A549 (cell line): Measurements from ENCODE around the gene PALLD. TPM values are rescaled to one million over a fixed set of nuclear protein-coding genes. Genes with fewer than 3 reads are reported as not detected.
"Not testable (repeated sequence)": the region's sequence is repeated elsewhere in the genome, so short reads cannot be mapped to it uniquely, and the experiment has no call there.

Experiments used
- ATAC-seq, 2 experiments: fragments of 200-7000 bp in 1 of 2; fragments of >200 bp in 1 of 2; cut with Nextera tagmentation in 1 of 2; cut with Tn5 transposase in 1 of 2; 3 replicates each; pipeline versions ENCODE4 v1.8.0 to v1.9.1; 2018 to 2020; ENCODE audit warnings: mild to moderate bottlenecking in 1 of 2, moderate library complexity in 1 of 2
- CTCF ChIA-PET: fragments of 300-600 bp; sonication (Branson Sonifier 250); formaldehyde crosslinking; extraction: SDS; loops from one replicate; lab custom pipeline; 2021; ENCODE audit warnings: antibody characterized with exemption, inconsistent platforms; lab: Yijun Ruan, JAX
- POLR2A ChIA-PET: fragments of 350-600 bp; formaldehyde crosslinking; extraction: SDS; loops from one replicate; lab custom pipeline; 2021; ENCODE audit warnings: antibody characterized with exemption, inconsistent platforms; lab: Yijun Ruan, JAX
- DNase-seq, 2 experiments: peaks; one replicate each; pipeline versions ENCODE4 v3.0.0 to v3.0.0-alpha.2; 2011 to 2016; ENCODE audit warnings: low read depth in 1 of 2, low spot score in 1 of 2
- FAIRE-seq: peaks from 2 replicates; lab custom pipeline; 2011; peaks lifted over from hg19 to GRCh38; lab: Jason Lieb, UNC
- H3K27ac ChIP-seq, 2 experiments: fragments of >200 bp; sonication (Bioruptor Twin); formaldehyde crosslinking; 3 replicates each; pipeline ENCODE4 v1.5.1; 2016 to 2017
- H3K4me1 ChIP-seq: fragments of >200 bp; sonication (Bioruptor Twin); formaldehyde crosslinking; 3 replicates; pipeline ENCODE4 v1.6.1; 2016
- H3K4me2 ChIP-seq: fragments of >200 bp; sonication (Bioruptor Twin); formaldehyde crosslinking; 3 replicates; pipeline ENCODE4 v1.6.1; 2016
- H3K4me3 ChIP-seq: fragments of >200 bp; sonication (Bioruptor Twin); formaldehyde crosslinking; 3 replicates; pipeline ENCODE4 v1.5.1; 2016
- H3K9me3 ChIP-seq: fragments of >200 bp; sonication (Bioruptor Twin); formaldehyde crosslinking; 3 replicates; pipeline ENCODE4 v1.6.1; 2016
- BHLHE40 ChIP-seq: IDR thresholded peaks from 2 replicates; pipeline ENCODE4 v1.6.1; 2012; ENCODE audit warnings: low read depth, low read length, inconsistent platforms
- CBX2 ChIP-seq: fragments of 200-600 bp; sonication (generic); IDR thresholded peaks from 2 replicates; pipeline ENCODE4 v1.6.1; 2016; ENCODE audit warnings: low read depth, mild to moderate bottlenecking, borderline replicate concordance
- EHF ChIP-seq: fragments of 250-450 bp; sonication (Bioruptor Pico); IDR thresholded peaks from 2 replicates; pipeline ENCODE4 v1.5.0; 2020; ENCODE audit warnings: mild to moderate bottlenecking
- FOSL2 ChIP-seq, 2 experiments: fragments of 450-650 bp in 1 of 2; fragments of >200 bp in 1 of 2; sonication (Bioruptor Twin) in 1 of 2; formaldehyde crosslinking; IDR thresholded peaks; 2 replicates each; pipeline versions ENCODE4 v1.5.0 to v1.6.1; 2016 to 2020; ENCODE audit warnings: mild to moderate bottlenecking in 1 of 2, moderate library complexity in 1 of 2
- FOXS1 ChIP-seq: fragments of 250-450 bp; sonication (Bioruptor Pico); IDR thresholded peaks from 2 replicates; pipeline ENCODE4 v1.5.0; 2020; ENCODE audit warnings: mild to moderate bottlenecking, moderate library complexity
- GATA3 ChIP-seq: IDR thresholded peaks from 2 replicates; pipeline ENCODE4 v1.6.1; 2012; ENCODE audit warnings: borderline replicate concordance
- HOXB5 ChIP-seq: fragments of 250-450 bp; sonication (Bioruptor Pico); IDR thresholded peaks from 2 replicates; pipeline ENCODE4 v1.5.0; 2020; ENCODE audit warnings: mild to moderate bottlenecking, moderate library complexity
- JUNB ChIP-seq: fragments of >200 bp; sonication (Bioruptor Twin); formaldehyde crosslinking; IDR thresholded peaks from 2 replicates; pipeline ENCODE4 v1.6.1; 2016
- KDM1A ChIP-seq: fragments of 200-600 bp; sonication (generic); IDR thresholded peaks from 2 replicates; pipeline ENCODE4 v1.6.1; 2016; ENCODE audit warnings: low read depth, mild to moderate bottlenecking
- MAFK ChIP-seq: fragments of 450-650 bp; IDR thresholded peaks from 2 replicates; pipeline ENCODE4 v1.6.1; 2014; ENCODE audit not compliant: partially characterized antibody
- NR3C1 ChIP-seq: fragments of >200 bp; sonication (Bioruptor Twin); formaldehyde crosslinking; IDR thresholded peaks from 3 replicates; pipeline ENCODE4 v1.6.1; 2017
- POLR2A ChIP-seq: IDR thresholded peaks from 2 replicates; pipeline ENCODE4 v1.6.1; 2012; ENCODE audit warnings: mild to moderate bottlenecking, low read length
- POLR2AphosphoS2 ChIP-seq: conservative IDR thresholded peaks from 2 replicates; pipeline ENCODE4 v1.6.1; 2012; ENCODE audit warnings: low read length, improper control_type of control experiment, inconsistent platforms
- RAD21 ChIP-seq, 2 experiments: fragments of >200 bp in 1 of 2; sonication (Bioruptor Twin) in 1 of 2; formaldehyde crosslinking in 1 of 2; IDR thresholded peaks in 1 of 2; conservative IDR thresholded peaks in 1 of 2; 2 replicates in 1 of 2; 3 replicates in 1 of 2; pipeline ENCODE4 v1.6.1; 2012 to 2018; ENCODE audit warnings: inconsistent platforms in 1 of 2
- TP53 ChIP-seq: fragments of 250-450 bp; sonication (Bioruptor Pico); IDR thresholded peaks from 2 replicates; pipeline ENCODE4 v1.5.0; 2021; ENCODE audit warnings: mild to moderate bottlenecking, moderate library complexity
- ZSCAN20 ChIP-seq: fragments of 250-450 bp; sonication (Bioruptor Pico); IDR thresholded peaks from 2 replicates; pipeline ENCODE4 v1.8.0; 2022; ENCODE audit warnings: mild to moderate bottlenecking, moderate library complexity
- WGBS: methylation state at CpG from one replicate; pipeline ENCODE4 v1.1.6; 2017; ENCODE audit errors: missing lambda C conversion rate; 5-methylcytosine and 5-hydroxymethylcytosine counted together
- polyA plus RNA-seq, 4 experiments: library from polyadenylated mRNA; depleted of rRNA in 3 of 4; stranded (reverse); fragments of >200 nt; fragmentation: RNase III in 1 of 4; extraction: RNeasy Plus Mini Kit Qiagen cat#74134 plus additional on column Dnase treatment in 1 of 4; gene quantifications; 2 replicates in 3 of 4; 3 replicates in 1 of 4; pipeline ENCODE4 v1.2.3, GENCODE V29; 2011 to 2017
- TF ChIP-seq, protein P1 (sequence below): IDR thresholded peaks from 2 replicates; pipeline ENCODE4 v1.6.1; 2012
- TF ChIP-seq, protein P2 (sequence below): fragments of 450-650 bp; IDR thresholded peaks from 2 replicates; pipeline ENCODE4 v1.6.1; 2014; ENCODE audit warnings: antibody characterized with exemption
- TF ChIP-seq, protein P3 (sequence below): IDR thresholded peaks from 2 replicates; pipeline ENCODE4 v1.6.1; 2012

PALLD gene
- polyA plus RNA-seq, 2 of the 4 experiments (the other 2 are of a cell fraction) = 88.8 to 113 TPM

DNA sequence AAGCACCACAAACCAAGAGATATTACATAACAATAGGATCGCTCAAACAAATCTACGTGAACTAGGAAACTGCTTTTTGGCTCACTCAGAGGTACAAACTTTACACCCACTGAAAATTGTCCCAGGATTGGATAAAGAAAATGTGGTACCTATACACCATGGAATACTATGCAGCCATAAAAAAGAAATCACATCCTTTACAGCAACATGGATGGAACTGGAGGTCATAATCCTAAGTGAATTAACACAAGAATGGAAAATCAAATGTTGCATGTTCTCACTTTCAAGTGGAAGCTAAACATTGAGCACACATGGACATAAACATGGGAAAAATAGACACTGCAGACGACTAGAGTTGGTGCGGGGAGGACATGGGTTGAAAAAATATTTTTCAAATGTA is 305.4 kb downstream of the PALLD start:
- ATAC-seq = no peak
- Histone ChIP-seq H3K4me1 (peaks cover 39% of the 10 kb centered on the region), H3K27ac (no peak overlapping the region), H3K4me2 (no peak overlapping the region), H3K4me3 (no peak overlapping the region), H3K9me3 (no peaks in the 10 kb centered on the region)
- 0 out of 2 replicates have a peak, but pooled peaks have one; percentile 23 for TF ChIP-seq KDM1A
- TF ChIP-seq FOSL2 (IDR thresholded peaks at IDR 0.05) = no peak
- TF ChIP-seq FOSL2 (CRISPR knock-in tag; IDR thresholded peaks at IDR 0.05) = no peak
- FAIRE-seq = no peak
- no peak for DNase-seq
- 90% methylated on average over 4 of the region's 4 CpGs for WGBS
- CTCF ChIA-PET = no interaction called here
- POLR2A ChIA-PET = no interaction called here

DNA sequence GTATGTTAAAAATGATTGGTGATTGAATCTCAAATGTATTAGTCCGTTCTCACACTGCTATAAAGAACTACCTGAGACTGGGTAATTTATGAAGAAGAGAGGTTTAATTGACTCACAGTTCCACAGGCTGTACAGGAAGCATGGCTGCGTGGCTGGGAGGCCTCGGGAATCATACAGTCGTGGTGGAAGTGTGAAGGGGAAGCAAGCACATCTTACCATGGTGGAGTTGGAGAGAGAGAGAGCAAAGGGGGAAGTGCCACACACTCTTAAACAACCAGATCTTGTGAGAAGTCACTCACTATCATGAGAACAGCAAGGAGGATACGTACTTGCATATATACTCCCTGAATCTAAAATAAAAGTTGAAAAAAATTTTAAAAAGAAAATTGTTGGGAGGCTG is 306.2 kb downstream of the PALLD start:
- H3K9me3 ChIP-seq, CTCF ChIA-PET, H3K4me3 ChIP-seq, FAIRE-seq, POLR2A ChIA-PET, DNase-seq, ATAC-seq, H3K4me2 ChIP-seq: not testable (repeated sequence)
- Histone ChIP-seq H3K4me1 (peaks cover 33% of the 10 kb centered on the region), H3K27ac (peak overlapping the region in 1 of 2 experiments; percentile 75; a peak in 3 of 6 replicates)
- 88% methylated on average over 5 of the region's 5 CpGs for WGBS

DNA sequence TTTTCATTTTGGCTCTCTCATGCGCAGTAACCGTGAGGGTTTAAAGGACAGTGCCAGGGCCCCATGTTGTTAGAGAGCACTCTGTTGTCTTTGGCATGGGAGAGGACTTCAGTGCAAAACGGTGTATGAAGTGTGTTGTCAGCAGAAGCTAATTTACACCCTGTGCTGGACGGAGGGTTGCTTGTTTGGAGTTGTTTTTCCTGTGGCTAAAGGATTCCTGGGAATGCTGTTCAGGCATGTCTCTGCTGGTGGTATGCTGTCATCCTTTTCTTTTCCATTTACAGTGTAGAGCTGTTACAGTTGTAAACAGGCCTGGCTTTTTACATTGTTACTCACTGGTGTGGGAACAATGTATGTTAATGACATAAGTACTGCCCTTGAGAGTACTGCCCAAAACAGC is 306.9 kb downstream of the PALLD start:
- peak; percentile 47 to 62; a peak in 4 of 6 replicates for ATAC-seq
- H3K4me2 ChIP-seq = 0 out of 3 replicates have a peak overlapping the region, but pooled peaks have one; percentile 16
- ChIA-PET CTCF (no interaction called here), POLR2A (no interaction called here)
- no peak overlapping the region for H3K4me3 ChIP-seq
- no peak for FAIRE-seq
- H3K27ac ChIP-seq = peak overlapping the region; percentile 53 to 75; a peak in 5 of 6 replicates
- no peak for DNase-seq
- H3K9me3 ChIP-seq = no peaks in the 10 kb centered on the region
- peaks cover 27% of the 10 kb centered on the region for H3K4me1 ChIP-seq
- TF ChIP-seq EHF (CRISPR knock-in tag) = no peak
- no peak for TF ChIP-seq ZSCAN20 (CRISPR knock-in tag)
- no peak for TF ChIP-seq GATA3
- TF ChIP-seq BHLHE40 = no peak
- TF ChIP-seq TP53 (CRISPR knock-in tag) = no peak
- TF ChIP-seq JUNB = no peak
- TF ChIP-seq, protein P1, sequence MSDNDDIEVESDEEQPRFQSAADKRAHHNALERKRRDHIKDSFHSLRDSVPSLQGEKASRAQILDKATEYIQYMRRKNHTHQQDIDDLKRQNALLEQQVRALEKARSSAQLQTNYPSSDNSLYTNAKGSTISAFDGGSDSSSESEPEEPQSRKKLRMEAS = no peak
- no peak for TF ChIP-seq CBX2
- no peak for TF ChIP-seq RAD21 (conservative IDR thresholded peaks at IDR 0.05 in 1 of 2, IDR thresholded peaks at IDR 0.05 in 1 of 2)
- WGBS = 65% methylated on average over 4 of the region's 4 CpGs

DNA sequence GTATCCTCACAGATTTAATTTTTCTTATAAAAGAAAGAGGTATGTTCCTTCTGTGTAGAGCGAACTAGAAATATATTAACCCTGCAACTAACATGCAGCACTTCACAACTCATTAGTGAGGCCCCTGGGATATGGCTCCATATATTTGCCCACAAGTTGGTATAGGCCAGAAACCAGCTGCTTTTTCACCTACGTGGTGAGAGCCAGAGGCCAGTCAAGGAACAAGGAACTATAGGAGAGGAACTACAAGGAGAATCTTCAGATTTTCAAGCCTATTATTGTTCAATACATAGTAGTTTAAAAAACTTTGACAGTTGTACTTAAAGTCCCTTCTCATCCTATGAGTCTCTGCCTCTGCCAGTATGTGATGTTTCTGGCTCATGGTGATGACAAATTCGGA is 307.3 kb downstream of the PALLD start:
- WGBS = 72% methylated on average over 3 of the region's 3 CpGs
- peaks cover 22% of the 10 kb centered on the region for H3K4me1 ChIP-seq
- peak overlapping the region; percentile 53 to 75; a peak in 5 of 6 replicates for H3K27ac ChIP-seq
- ATAC-seq (no peak; a peak in 1 of 6 replicates), FAIRE-seq (no peak), DNase-seq (no peak)
- TF ChIP-seq, protein P2, sequence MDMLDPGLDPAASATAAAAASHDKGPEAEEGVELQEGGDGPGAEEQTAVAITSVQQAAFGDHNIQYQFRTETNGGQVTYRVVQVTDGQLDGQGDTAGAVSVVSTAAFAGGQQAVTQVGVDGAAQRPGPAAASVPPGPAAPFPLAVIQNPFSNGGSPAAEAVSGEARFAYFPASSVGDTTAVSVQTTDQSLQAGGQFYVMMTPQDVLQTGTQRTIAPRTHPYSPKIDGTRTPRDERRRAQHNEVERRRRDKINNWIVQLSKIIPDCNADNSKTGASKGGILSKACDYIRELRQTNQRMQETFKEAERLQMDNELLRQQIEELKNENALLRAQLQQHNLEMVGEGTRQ = no peak
- TF ChIP-seq HOXB5 (no peak), POLR2AphosphoS2 (no peak), FOXS1 (CRISPR knock-in tag) (no peak), POLR2A (no peak), MAFK (no peak), NR3C1 (no peak)
- TF ChIP-seq, protein P3, sequence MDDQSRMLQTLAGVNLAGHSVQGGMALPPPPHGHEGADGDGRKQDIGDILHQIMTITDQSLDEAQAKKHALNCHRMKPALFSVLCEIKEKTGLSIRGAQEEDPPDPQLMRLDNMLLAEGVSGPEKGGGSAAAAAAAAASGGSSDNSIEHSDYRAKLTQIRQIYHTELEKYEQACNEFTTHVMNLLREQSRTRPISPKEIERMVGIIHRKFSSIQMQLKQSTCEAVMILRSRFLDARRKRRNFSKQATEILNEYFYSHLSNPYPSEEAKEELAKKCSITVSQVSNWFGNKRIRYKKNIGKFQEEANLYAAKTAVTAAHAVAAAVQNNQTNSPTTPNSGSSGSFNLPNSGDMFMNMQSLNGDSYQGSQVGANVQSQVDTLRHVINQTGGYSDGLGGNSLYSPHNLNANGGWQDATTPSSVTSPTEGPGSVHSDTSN = no peak
- TF ChIP-seq, protein P1 = no peak
- H3K9me3 ChIP-seq = no peaks in the 10 kb centered on the region
- peak overlapping the region; percentile 16; the same call in 1 of the 3 replicates for H3K4me2 ChIP-seq
- H3K4me3 ChIP-seq = no peak overlapping the region
- POLR2A ChIA-PET = no interaction called here
- CTCF ChIA-PET = no interaction called here
